Left hindlimb (tissue), 1 donor: ENCODE measurements around the gene CLDN25.
A peak's percentile ranks its signal among the peaks of the same experiment; 100 is the strongest.
"Not testable (repeated sequence)": the region's sequence is repeated elsewhere in the genome, so short reads cannot be mapped to it uniquely, and the experiment has no call there.

Experiments used
- DNase-seq: peaks from one replicate; pipeline ENCODE4 v3.0.0-alpha.2; 2018

Gene CLDN25

DNA sequence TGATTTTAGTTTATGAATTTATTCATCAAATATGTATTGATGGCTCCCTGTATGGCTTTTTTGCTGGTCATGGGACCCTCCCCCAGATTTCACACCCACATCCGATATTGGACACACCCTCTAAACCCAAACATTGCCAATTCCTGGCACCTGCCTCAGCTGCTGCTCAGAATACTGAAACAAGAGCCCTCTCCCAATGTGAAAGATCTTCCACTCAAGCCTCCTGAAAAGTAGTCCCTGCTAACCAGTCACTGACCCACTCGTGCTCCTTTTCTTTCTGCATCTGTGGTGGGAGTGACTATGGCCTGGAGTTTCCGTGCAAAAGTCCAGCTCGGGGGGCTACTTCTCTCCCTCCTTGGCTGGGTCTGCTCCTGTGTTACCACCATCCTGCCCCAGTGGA is at the start of gene CLDN25:
Gene CLDN25, plus strand, starts transcription at position 301 of the 400 bp plus-strand sequence. Its CDS starts 0 bp downstream, at position 301.
- no peak for DNase-seq

DNA sequence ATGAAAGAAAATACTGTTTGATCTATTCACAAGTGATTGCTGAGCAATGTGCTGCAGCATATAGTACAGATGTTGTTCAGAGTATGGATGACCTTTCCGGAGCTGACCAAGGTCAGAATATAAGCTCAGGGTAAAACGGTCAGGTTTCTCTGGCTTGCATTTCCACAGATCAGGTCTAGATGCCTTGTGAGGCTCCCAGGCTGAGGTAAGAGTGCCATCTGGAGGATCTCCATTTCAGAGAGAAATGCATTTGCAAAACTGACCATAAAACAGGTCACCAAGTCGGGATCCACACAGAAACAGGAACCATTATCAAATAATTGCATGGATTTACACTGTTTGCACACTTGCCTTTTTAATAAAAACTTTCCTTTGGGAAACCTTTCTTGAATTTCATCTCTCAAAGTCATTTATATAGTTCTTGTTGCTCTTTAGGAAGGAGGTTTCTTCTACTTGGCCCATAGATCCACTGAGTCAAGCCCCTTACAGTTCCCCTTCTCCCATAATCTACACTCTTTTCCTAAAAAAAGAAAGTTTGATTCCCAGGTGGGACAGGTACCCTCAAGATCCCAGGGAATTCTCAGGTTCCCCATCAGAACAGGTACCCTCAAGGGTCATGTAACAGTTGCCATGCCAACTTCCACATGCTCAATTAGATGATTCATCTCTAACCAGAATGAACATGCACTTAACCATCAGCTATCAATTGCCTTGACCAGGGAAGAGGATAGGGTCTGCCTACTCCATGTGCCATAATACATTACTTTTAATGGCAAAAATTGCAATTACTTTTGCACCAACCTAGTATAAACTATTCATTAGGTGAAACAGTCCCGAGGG is 48.5 kb upstream of the CLDN25 start:
- no peak for DNase-seq

DNA sequence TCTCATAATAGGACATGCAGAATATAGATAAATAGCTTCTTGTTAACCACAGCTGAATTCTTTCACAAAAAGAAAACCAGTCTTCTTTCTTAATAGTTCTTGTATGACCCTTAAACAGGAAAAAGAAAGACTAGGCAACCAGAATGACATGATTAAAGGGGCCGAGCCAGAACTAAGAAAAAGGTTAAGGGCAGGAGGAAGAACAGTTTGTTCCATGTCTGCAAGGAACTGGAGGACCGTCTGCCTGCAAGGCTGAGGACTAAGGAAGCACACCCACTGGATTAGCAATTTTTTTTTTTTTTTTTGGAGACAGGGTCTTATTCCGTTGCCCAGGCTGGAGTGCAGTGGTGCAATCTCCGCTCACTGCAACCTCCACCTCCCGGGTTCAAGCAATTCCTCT is 47.5 kb upstream of the CLDN25 start:
- no peak for DNase-seq

DNA sequence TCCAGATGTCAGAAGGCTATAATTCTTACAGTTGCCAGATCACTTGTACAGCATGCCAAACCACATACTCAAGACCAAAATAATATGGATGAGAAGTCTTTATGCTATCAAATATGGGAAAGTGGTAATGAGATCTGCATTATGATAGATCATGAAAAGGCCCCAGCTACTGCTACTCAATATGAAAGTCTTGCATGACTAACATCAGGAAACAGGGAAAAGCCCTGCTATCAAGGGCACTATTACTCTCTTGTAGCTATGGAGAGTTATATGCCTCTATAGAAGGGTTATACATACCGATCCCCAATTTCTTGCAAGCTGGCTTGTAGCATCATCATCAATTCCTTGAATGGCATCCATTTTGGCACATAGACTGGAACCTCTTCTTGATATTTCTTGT is 43.3 kb upstream of the CLDN25 start:
- DNase-seq: no peak

DNA sequence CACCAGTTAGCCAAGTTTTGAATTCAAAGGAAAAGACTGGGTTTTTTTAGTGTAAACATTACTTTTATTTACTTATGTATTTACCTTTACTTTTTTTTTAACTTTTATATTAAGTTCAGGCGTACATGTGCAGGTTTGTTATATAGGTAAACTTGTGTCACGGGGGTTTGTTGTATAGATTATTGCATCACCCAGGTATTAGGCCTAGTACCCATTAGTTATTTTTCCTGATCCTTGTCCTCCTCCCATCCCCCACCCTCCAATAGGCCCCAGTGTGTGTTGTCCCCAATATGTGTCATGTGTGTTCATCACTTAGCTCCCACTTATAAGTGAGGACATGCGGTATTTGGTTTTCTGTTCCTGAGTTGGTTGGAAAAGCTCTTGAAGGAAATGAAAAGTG is 26.7 kb upstream of the CLDN25 start:
- DNase-seq: no peak

DNA sequence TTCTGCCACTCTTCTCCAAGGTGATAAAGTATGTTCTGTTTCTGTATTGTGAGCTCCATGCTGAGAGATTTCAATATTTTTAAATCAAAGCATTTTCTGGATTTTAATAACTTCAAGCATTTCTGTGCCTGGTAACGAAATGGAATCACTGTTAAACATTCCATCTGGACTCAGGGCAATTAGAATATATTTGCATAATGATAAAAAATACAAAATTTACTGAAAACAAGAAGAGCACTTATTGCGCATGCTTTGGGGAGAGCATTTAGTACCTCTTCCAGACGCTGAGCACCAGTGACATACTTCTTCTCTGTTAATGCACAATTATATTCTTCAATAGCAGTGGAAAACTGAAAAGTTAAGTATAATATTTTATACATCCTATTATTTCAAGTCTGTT is 19.4 kb upstream of the CLDN25 start:
- no peak for DNase-seq

DNA sequence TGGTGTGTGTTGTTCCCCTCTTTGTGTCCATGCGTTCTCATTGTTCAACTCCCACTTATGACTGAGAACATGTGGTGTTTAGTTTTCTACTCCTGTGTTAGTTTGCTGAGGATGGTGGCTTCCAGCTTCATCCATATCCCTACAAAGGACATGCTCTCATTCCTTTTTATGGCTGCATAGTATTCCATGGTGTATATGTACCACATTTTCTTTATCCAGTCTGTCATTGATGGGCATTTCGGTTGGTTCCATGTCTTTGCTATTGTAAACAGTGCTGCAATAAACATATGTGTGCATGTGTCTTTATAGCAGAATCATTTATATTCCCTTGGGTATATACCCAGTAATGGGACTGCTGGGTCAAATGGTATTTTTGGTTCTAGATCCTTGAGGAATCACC is 16.6 kb upstream of the CLDN25 start:
- not testable (repeated sequence) for DNase-seq

DNA sequence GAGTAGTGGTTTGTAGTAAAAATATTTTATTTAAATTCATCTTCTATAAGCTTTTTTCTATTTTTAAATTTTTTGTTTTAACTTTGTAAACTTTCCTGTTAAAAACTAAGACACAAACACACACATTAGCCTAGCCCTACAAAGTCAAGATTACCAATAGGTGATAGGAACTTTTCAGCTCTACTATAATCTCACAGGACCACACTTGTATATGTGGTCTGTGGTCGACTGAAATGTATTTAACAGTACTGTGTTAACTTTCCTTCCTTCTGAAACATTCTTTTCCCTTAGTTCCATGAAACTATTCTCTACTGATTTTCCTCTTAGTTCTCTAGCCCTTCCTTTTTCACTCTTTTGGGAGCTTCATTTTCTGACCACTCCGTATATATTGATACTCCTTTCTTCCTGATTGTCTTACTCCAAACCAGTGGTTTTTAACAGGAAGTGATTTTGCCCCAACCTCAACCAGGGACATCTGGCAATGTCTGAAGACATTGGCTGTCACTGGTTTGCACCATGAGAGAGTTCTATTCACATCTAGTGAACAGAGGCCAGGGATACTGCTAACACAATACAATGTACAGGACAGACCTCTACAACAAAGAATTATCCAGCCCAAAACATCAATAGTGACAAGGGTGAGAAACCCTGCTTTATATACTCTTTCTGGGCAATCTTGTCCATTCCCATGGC is 14.9 kb upstream of the CLDN25 start:
- no peak for DNase-seq

DNA sequence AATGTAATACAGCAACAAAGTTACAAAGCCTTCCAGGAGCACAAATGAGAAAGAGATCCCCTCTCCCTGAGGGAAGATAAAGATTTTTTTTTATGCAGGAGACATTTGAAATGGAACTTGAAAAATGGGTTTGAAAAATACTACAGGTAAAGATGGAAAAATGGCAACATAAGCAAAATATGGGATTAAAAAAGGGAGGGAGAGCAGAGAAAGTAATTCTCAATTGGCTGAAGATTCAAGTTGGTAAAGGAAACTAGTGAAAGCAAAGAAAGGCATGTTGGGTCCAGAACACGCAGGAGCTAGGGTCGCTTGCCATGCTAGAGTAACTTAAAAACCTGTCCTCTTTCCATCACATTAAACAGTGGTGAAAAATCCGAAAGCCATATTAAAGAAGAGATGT is 7.6 kb upstream of the CLDN25 start:
- no peak for DNase-seq

DNA sequence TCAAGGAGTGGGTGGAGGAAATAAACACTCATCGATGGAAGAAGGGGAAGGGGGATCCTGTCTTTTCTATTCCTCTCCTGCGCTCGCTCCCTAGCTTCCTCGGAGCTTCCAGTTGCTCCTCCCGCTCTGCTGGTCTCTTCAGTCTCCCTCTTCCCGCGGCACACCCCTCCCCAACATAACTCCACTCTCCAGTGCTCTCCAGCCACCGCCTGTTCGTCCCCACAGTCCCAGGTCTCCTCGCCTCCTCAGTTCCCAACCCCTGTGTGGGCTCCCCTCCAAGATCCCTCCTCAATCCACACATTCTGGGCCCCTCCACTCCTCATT is 6.5 kb upstream of the CLDN25 start:
- DNase-seq: no peak

DNA sequence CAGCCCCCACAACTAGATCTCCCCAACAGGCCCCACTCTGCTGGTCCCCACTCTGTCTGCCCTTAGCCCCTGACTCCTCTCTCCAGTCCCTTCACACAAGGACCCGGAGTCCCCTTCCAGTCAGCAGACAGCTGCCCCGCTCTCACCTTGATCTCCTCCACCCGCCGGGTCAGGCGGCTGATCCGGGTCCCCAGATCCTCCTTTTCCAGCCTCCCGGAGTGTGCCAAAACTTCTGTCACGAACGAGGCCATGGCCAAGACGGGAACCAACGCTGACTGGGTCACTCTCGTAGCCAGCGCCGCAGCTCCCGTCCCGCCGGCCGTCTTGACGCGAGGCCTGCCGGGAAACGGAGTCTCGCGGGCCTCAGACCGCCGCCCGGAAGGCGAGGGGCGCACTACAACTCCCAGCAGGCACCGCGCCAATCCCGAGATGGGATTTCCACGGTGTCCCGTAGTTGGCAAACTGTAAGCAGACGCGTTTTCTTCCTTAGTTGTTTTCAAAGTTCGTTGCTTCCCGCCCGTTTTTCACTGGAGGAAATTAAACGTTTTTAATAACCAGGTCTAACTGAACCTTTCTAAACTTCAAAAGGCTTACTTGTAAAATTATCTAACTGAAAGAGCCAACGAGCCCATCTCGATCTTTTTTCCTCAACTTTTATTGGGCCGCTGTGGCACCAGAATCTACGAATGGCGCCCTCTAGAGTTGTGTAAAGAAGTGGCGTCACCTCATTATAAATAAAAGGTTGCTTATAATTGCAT is 6.0 kb upstream of the CLDN25 start, which contains the start of gene ZW10:
Gene ZW10, minus strand, starts transcription at position 277 of the 758 bp plus-strand sequence. Its CDS starts 26 bp downstream, at position 251.
- DNase-seq: peak; percentile 98

DNA sequence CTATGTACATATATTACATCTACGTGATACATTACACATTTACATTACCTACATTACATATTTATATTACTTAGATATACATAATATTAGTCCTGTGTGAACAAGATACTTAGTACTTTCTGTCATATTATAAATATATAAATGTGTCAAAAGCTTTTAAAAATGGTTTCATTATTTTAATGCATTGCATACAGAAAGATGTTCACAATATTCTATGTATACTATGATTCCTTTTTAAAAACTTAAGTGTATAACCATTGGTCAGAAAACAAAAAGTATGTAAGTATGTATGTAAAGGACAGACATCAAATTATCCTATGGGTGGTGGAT is 5.5 kb upstream of the CLDN25 start:
- no peak for DNase-seq

DNA sequence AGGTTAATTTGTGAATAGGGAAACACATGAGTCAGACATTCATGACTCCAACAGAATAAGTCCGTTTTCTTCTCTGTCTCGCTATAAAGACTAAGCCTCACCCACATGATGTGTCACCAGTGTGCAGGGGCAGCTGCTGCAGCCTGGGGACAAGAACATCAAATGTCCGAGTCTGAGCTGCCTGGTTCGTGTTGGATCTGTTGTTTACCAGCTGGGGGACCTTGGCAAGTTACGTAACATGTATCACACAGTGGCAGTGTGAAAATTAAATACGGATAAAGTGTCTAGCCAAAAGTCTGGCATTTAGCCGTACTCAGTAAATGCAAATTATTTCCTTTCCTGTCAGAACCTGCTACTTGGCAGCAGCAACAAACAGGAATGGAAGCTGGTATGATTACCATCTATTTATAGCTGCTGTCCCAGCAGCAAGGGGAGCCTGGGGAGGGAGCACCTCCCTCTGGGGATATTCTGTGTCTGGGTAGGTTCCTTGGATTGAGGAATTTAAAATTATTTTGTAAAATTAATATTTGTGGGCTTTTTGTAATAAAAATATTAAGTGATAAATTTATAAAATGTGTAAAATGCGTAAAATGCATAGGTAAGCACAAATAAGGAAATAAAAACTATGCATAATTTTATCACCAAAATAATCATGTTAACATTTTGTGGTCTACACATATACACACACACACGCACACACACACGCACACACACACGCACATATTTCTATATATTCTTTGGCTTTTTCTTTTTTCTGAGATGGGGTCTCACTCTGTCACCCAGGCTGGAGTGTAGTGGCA is 1.3 kb upstream of the CLDN25 start:
- no peak for DNase-seq

DNA sequence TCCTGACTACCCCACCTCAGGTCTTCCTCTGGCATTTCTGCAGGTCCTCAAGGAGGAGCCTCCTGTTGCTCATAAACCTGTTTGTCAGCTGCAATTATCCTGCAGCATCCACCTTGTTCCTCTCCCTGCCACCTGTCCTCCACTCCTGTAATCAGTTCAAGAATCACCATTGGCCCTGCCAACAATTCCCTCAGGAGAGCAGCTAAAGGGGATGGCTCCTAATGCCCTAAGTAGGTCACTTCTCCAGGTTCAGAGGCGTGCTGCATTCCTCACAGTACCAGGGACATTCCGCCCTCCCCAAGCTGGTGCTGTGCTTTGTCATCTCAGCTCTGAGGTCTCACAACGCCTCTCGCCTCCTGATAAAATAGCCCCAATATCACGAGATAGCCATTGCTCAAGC is 2.1 kb downstream of the CLDN25 start:
- no peak for DNase-seq

DNA sequence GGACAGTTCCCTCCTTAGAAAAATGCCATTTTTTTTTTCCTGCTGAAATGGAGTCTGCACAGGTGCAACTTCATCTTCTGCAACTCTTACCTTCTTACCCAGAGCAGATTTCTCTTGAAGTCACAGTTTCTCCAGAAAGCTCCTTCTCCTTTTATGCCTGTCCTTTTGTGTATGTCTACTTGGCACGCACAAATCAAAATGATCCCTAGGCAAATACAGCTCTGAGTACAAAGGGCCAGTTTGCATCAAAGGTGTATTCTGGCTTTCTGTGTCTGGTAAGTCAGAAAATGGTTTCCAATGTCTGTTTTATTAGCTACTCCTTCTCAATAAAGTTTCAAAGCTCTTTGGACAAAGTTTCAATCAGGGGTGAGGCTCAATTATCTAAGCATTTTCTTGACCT is 2.5 kb downstream of the CLDN25 start:
- no peak for DNase-seq

DNA sequence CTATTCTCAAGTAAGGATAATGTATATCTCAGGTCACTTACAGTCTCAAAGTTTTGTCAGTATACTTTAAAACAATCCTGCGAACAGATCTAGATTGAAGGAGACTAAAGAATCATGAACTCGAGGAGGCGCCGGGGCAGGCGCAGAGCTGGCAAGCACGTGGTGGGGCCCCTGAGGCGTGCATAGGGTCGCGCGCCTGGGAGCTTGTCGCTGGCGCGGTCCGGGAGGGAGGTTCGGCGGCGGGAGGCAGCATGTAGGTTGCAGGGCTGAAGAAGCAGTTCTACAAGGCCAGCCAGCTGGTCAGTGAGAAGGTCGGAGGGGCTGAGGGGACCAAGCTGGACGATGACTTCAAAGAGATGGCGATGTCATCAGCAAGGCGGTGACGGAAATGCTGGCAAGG is 9.4 kb downstream of the CLDN25 start:
- not testable (repeated sequence) for DNase-seq

DNA sequence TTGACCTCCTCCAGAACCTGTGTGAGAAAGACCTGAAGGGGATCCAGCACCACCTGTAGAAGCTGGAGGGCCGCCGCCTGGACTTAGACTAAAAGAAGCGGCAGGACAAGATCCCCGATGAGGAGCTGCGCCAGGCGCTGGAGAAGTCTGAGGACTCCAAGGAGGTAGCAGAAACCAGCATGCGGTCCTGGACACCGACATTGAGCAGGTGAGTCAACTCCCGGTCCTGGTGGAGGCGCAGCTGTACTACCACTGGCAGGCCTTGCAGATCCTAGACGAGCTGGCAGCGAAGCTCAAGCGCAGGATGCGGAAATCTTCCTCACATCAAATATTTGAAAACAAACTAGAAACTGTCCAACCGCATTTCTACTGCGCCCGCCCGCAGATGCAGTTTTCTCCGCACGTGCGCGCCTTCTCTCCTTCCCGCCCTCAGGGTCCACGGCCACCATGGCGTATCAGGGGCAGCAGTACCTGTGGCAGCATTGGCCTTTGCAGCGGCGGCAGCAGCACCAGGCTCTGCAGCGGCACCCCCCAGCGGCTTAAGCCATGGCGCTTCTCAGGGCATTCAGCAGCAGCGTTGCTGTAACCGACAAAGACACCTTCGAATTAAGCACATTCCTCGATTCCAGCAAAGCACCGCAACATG is 10.2 kb downstream of the CLDN25 start:
- no peak for DNase-seq

DNA sequence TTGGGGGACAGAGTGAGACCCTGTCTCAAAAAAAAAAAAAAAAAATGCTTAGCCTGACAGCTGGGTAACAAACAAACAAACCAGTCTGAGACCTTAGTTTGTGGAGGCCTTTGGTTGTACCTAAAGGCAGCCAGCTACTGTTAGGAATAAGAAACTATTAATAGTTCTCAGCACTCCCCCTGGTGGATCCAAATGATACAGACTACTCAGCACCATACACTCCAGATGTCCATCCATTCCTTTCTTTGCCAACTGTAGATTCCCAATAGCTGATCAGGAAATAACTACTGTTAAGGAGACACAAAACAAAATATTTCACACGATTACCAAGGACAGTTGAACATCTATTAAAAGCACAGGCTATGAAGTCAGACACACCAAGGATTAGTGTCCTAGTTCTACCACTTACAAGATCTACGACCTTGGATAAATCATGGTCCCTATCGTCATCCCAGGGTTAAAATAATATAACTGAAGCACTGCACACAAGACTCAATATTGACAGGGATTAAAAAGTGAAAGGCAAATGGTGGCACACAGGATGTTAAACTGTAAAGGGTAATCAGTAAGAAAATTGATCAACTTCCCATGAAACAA is 17.2 kb downstream of the CLDN25 start:
- no peak for DNase-seq

DNA sequence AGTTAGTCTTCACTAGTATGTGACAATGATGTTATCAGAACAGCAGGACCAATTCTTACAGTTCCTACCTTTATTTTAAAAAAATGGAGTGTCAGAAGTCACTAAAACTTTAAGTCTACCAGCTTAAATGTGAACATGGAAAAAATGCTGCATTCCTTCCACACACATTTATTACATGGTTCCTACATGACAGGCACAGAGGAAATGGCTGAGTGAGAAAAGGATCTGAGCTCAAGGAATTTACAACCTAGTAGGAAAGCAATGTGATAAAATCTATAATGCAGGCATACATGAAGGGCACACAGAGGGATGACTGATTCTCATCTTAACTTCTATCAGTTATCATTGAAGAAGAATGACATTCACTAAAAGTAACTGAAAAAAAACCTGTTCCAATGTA is 23.0 kb downstream of the CLDN25 start:
- DNase-seq: no peak

DNA sequence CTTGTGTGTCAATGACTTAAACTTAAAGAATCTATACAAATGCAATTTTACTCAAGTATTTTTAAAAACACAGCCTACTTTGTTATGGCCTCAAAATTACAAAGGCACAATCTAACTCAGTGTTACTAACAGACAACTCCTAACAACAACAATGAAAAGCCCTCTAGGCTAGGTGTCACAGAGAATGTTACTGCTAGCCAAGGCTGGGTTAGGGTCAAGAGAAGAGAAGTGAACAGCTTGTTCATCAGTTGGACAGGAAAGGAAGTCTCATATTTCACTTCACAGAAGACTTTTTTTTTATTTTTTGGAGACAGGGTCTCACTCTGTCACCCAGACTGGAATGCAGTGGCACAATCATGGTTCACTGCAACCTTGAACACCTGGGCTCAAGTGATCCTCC is 26.0 kb downstream of the CLDN25 start:
- DNase-seq: no peak

DNA sequence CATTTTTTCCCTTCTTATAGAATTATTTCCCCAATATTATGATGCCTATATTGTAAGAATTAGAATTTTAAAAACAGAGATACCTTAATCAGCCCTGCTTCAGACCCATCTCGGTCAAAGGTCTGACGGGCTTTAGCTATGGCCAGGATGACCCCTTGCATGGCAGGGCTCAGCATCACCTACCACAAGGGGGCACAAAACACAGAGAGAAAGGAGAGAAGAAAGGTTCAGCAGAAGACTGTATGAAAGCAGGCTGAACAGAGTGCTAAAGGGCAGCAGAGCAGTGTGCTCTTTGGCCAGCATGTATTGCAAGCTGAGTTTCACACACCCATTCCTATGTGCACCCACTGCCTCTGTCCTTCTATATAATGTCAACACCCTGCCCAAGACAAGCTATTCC is 26.8 kb downstream of the CLDN25 start:
- DNase-seq: no peak

DNA sequence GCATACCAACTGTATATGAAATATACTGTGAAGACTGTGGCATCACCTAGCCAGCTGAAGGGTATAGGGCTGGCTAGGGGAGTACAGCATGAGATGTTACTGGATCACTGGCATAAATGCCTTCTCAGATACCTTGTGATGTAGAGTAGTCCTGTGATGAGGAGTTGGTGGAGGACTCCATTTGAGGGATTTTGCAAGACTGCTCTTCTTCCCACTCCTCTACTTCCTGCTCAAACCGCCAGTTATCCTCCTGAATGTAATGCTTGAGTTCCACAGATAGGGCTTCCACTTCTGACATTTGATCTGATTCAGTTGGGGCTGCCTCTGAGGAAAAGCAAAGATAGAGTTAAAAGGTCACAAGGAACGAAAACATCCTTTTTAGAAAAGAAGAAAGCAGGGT is 29.3 kb downstream of the CLDN25 start:
- DNase-seq: no peak
